ENCODE results near the gene ENTPD8.

Gene ENTPD8

DNA sequence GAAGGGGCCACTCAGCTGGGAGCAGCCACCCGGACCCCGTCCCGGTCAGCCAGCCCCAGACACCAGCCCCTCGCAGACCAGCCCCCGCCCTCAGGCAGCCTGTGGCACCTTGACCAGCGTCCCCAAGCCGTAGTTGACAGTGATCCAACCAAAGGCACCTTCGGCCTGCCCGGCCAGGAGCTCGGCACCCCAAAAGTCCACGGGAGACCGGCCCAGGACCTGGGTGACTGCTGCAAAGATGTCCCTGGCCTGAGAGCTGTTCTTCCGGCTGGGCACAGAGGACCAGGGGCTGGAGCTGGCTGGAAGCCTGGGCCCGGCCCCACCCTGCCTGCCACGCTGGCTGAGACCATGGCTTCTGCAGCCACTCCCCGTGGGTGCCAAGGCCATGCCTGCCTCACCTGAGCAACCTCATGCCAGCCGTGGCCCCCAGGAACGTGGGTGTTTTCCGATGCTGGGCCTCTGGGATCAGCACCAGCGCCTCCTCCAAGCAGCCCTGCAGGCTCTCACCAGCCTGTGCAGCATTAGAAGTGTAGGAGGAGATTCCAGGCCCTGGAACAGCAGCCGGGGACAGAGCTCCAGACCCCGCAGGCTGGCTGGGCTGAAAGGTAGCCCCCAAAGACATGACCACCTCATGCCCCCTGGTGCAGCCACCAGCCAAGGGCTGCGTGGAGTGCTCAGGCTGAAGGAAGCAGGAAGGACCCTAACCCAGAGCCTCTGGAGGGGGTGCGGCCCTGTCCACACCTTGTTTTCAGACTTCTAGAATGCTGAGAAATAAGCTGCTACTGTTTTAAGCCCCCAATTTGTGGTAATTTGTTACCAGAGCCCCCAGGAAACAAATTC is 4.2 kb downstream of the ENTPD8 start:
- DNase-seq = no peak
- ATAC-seq (replicated peaks) = no peak
- Mint-ChIP-seq H3K9me3 (no peaks in the 10 kb centered on the region), H3K36me3 (no peaks in the 10 kb centered on the region), H3K4me1 (peaks cover 2 to 3% of the 10 kb centered on the region in 2 donors), H3K4me3 (no peak overlapping the region), H3K27me3 (peaks cover 9 to 14% of the 10 kb centered on the region in 2 donors), H3K27ac (no peak overlapping the region)

DNA sequence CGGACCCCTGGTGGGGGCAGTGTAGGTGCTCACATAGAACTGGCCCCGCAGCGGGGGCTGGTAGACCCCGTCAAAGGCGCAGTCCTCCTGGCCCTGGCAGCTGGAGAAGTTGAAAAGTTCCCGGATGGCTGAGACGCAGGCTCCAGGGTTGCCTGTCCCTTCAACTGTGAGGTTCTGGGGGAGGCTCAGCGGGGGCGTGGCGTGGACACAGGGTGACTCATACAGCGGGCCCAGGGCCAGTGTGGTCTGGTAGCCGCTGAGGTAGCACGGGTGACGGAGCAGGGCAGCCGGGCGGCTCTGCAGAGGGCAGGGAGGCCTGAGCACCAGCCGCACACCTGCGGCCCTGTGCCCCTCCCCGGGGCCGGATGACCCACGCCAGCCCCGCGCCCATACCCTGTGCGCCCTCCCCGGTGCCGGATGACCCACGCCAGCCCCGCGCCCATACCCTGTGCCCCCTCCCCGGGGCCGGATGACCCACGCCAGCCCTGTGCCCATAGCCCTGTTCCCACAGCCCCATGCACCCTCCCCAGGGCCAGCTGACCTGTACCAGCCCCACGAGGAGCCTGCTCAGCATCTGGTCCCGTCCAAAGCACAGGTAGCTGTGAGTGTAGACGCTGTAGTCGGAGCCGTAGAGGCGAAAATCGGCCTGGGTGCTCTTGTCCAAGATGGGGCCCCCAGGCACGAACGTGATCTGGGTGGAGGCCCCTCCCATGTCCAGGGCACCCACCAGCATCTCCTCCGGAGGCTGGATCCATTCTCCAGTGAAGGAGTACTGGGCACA is 5.0 kb downstream of the ENTPD8 start:
- H3K4me3 Mint-ChIP-seq = no peak overlapping the region
- H3K36me3 Mint-ChIP-seq = no peaks in the 10 kb centered on the region
- no peaks in the 10 kb centered on the region for H3K9me3 Mint-ChIP-seq
- H3K27ac Mint-ChIP-seq = no peak overlapping the region
- no peaks in the 10 kb centered on the region for H3K4me1 Mint-ChIP-seq
- DNase-seq (no peak), ATAC-seq (replicated peaks) (peak; percentile 66 to 71)
- H3K27me3 Mint-ChIP-seq = peaks cover 8 to 14% of the 10 kb centered on the region in 2 donors

DNA sequence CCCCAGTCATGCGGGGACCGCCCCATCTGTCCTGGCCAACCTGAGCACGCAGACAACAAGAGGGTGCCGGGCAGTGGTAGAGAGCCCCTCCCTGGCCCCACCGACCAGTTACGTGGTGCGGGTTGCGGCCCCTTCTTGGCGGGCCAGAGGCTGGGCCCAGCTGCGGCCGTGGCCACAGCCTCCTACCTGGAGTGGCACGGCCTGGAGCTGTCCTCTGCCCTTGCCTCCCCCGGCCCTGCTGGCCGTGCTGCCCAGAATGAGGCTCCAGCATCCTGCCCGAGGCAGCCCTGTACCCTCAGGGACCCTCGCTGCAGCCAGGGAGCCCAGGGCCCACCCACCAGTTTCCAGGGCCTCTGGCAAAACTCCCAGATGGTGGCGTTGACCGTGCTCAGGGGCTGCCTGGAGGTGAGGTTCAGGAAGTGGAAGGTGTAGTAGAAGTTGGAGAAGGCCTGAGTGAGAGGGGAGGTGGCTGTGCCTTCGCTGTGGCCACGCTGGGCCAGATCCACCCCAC is 5.7 kb downstream of the ENTPD8 start:
- no peak overlapping the region for H3K27ac Mint-ChIP-seq
- H3K9me3 Mint-ChIP-seq = no peaks in the 10 kb centered on the region
- H3K27me3 Mint-ChIP-seq = peaks cover 10 to 21% of the 10 kb centered on the region in 2 donors
- DNase-seq (no peak), ATAC-seq (replicated peaks) (no peak)
- H3K4me3 Mint-ChIP-seq = no peak overlapping the region
- H3K36me3 Mint-ChIP-seq = no peaks in the 10 kb centered on the region
- peaks cover 0 to 6% of the 10 kb centered on the region in 2 donors for H3K4me1 Mint-ChIP-seq

DNA sequence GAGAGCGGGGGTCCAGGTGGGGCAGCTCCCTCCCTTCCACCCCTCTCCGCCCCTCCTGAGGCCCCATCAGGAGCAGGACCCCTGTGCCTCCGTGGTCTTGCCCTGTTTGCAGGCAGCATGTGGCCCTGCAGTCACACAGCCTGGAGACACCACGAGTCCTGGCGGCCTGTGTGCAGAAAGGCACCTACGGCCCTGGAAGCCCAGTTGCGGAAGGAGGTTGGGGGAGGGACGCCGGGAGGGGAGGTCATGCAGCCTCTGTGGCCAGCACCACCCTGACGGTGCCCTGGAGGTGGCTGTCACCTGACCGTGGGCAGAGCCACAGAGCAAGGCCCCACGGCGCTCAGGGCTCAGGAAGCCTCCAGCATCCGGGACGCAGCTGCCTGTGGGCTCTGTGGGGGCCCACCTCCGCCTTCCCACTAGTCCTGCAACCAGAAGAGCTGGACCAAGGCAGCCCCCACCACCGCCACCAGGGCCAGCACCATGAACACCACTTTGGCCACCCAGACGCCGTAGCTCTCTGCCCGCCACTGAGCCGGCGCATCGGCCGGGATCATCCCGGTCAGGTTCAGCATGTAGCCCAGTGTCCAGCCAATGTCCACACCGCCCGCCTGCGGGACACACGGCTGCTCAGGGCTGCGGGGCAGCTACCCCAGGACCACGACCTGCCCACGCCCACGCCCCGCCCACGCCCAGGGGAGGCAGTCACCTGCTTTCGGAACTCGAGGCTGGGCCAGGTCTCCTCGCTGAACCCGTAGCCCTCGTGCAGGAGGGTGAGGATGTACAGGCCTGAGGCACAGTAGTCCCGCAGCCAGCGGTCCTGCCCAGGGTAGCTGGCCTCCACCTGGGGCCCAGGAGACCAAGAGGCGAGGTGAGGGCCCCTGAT is 6.4 kb downstream of the ENTPD8 start:
- Mint-ChIP-seq H3K4me3 (no peak overlapping the region), H3K27me3 (peaks cover 10 to 25% of the 10 kb centered on the region in 2 donors), H3K27ac (no peak overlapping the region), H3K4me1 (peaks cover 0 to 12% of the 10 kb centered on the region in 2 donors), H3K9me3 (no peaks in the 10 kb centered on the region), H3K36me3 (no peaks in the 10 kb centered on the region)
- ATAC-seq (replicated peaks) (no peak), DNase-seq (no peak)

DNA sequence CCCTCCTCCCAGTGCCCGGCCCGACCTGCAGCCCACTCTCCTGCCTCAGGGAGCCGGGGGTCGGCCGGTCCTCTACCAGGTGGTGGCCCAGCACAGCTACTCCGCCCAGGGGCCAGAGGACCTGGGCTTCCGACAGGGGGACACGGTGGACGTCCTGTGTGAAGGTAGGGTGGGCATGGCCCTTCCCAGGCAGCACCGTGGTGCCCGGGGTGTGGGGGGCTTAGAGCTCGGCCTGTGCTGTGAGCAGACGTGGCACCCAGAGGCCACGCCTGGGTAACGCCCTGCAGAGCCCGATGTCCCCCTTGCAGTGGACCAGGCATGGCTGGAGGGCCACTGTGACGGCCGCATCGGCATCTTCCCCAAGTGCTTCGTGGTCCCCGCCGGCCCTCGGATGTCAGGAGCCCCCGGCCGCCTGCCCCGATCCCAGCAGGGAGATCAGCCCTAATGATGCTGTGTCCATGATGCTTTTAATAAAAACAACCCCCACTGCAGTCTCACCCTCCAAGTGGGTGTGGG is 7.2 kb downstream of the ENTPD8 start:
- ATAC-seq (replicated peaks) = no peak
- no peak for DNase-seq
- Mint-ChIP-seq H3K4me1 (peaks cover 0 to 18% of the 10 kb centered on the region in 2 donors), H3K27ac (no peak overlapping the region), H3K27me3 (peaks cover 4 to 17% of the 10 kb centered on the region in 2 donors), H3K36me3 (no peaks in the 10 kb centered on the region), H3K4me3 (no peak overlapping the region), H3K9me3 (no peaks in the 10 kb centered on the region)

DNA sequence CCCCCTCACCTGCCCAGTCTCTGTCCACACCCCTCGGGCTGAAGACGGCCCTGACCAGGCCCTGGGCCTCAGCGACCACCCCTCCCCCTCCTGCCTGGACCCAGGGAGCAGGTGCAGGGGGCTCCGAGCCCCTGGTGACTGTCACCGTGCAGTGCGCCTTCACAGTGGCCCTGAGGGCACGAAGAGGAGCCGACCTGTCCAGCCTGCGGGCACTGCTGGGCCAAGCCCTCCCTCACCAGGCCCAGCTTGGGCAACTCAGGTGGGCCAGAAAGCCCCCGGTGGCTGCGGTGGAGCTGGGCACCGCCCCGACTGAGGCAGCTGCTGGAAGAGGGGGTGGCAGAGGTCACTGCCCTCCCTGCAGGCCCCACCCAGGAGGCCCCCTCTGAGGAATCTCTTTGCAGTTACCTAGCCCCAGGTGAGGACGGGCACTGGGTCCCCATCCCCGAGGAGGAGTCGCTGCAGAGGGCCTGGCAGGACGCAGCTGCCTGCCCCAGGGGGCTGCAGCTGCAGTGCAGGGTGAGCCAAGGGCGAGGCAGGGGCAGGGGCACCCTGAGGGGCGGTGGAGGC is 7.7 kb downstream of the ENTPD8 start:
- Mint-ChIP-seq H3K27ac (no peak overlapping the region), H3K36me3 (no peaks in the 10 kb centered on the region), H3K4me3 (no peak overlapping the region), H3K9me3 (no peaks in the 10 kb centered on the region), H3K4me1 (peaks cover 2 to 20% of the 10 kb centered on the region in 2 donors), H3K27me3 (peaks cover 4 to 15% of the 10 kb centered on the region in 2 donors)
- ATAC-seq (replicated peaks) (no peak), DNase-seq (no peak)

DNA sequence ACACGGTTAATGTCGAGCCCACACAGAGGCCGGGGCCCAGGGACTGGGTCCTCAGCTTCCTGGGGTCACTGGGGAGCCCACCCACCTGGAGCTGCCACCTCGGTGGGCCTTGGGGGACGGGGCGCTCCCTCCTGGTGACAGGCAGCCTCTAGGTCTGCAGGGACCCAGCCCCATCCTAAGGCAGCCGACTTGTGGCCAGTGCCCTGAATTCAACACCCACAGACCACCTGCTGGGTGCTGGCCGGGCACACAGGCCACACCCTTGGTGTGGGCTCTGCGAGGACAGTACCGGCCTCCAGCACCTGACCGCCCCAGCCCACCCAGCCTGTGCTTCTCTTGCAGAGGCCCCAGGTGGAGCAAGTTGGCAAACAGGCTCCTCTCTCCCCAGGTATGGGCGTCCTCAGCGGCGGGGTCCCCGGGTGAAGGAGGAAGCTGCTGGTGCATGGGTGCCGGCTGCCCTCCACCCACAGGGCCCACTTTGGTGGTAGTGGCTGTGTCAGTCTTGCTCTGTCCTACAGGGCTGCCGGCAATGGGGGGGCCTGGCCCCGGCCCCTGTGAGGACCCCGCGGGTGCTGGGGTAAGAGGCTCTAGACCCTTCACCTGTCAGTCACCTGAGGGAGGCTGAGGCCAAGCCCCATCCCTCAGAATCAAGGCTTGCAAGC is 8.3 kb downstream of the ENTPD8 start:
- Mint-ChIP-seq H3K9me3 (no peaks in the 10 kb centered on the region), H3K4me3 (no peak overlapping the region), H3K36me3 (no peaks in the 10 kb centered on the region), H3K4me1 (peaks cover 2 to 25% of the 10 kb centered on the region in 2 donors), H3K27me3 (peaks cover 4 to 15% of the 10 kb centered on the region in 2 donors), H3K27ac (no peak overlapping the region)
- DNase-seq (no peak), ATAC-seq (replicated peaks) (no peak)

DNA sequence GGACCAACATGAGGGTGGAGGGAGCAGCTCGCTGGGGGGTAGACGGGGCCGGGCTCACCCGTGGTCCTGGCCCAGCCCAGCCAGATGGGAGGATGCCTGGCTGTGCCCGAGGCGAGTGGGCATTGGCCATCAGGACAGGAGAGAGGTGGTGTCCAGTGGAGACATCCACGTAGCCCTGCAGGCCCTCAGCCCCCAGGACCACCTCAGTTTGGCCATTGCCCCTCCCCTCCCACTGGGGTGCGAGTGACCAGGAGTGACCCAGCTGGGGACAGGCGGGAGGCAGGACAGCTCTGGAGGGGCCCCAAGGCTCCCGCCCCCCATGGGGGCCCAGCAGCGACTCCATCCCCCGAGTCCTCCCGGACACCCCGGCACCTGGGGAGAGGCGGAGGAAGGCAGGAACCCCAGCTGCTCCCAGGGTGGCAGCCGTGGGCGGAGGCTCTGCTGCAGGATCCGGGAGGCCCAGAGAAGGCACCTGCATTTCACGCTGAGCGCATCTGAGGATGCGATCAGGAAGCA is 9.7 kb downstream of the ENTPD8 start:
- H3K36me3 Mint-ChIP-seq = no peaks in the 10 kb centered on the region
- H3K4me3 Mint-ChIP-seq = no peak overlapping the region
- peaks cover 2 to 26% of the 10 kb centered on the region in 2 donors for H3K4me1 Mint-ChIP-seq
- H3K9me3 Mint-ChIP-seq = no peaks in the 10 kb centered on the region
- no peak for DNase-seq
- H3K27ac Mint-ChIP-seq = no peak overlapping the region
- peaks cover 4 to 15% of the 10 kb centered on the region in 2 donors for H3K27me3 Mint-ChIP-seq
- no peak for ATAC-seq (replicated peaks)

DNA sequence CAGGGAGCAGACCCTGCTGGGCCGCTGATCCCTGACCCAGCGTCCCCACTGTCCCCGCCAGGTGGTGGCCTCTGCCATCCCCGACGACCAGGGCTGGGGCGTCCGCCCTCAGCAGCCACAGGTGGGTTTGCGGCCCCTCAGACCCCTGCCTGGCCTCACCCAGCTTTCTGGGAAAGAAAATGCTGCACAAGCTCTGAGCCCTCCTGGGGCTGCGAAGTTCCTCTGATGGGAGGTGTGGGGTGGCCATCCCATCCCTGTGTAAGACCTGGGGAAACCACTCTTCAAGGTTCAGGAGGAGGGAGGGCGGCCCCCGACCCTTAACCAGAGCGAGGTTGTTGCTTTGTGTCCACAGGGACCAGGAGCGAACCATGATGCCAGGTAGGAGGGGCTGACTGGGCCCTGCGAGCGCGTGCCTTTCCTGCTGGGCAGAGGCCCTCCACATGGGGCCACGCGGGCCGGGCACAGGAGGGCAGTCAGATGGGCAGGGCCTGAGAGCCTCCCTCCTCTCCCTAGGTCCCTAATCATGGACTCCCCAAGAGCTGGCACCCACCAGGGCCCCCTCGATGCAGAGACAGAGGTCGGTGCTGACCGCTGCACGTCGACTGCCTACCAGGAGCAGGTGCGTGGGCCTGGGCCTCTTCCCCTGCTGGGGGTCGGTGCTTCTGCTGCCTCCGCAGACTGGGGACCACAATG is 10.3 kb downstream of the ENTPD8 start:
- no peak overlapping the region for H3K4me3 Mint-ChIP-seq

DNA sequence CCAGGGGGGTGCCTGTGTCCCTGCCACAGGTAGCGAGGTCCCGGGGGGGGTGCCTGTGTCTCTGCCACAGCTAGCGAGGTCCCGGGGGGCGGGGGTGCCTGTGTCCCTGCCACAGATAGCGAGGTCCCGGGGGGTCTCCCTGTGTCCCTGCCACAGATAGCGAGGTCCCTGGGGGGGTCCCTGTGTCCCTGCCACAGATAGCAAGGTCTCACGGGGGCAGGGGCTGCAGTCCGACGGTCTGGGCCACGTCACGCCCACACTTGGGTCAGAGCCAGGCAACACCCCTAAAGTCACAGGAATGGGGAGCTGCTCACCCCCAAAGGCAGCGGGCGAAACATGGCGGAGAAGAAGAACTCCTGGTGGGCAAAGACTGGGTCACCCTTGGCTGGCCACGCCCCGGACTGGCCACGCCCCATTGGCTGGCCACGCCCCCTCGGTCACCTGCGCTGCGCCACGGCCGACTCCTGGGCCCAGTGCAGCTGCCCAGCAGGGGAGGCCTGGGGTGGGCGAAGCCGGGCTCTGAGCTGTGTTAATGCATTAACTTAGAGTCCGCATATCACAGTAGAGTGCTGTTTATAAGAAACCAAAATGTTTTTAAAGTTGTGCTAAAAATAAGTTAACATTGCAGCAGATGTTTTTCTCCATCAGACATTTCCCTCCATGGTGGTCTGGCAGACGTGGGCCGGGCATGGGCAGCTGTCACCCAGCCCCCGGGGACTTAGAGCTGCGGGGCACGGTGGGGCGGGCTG is 11.0 kb downstream of the ENTPD8 start:
- no peak for DNase-seq
- ATAC-seq (replicated peaks) = peak; percentile 70
- peaks cover 2 to 26% of the 10 kb centered on the region in 2 donors for H3K4me1 Mint-ChIP-seq

More for the DNA sequence above, 10.3 kb downstream of the ENTPD8 start:
- H3K9me3 Mint-ChIP-seq = no peaks in the 10 kb centered on the region
- no peak for DNase-seq
- peaks cover 4 to 15% of the 10 kb centered on the region in 2 donors for H3K27me3 Mint-ChIP-seq
- H3K4me1 Mint-ChIP-seq = peaks cover 2 to 26% of the 10 kb centered on the region in 2 donors
- ATAC-seq (replicated peaks) = peak in 1 of 2 donors; percentile 18
- no peaks in the 10 kb centered on the region for H3K36me3 Mint-ChIP-seq
- H3K27ac Mint-ChIP-seq = no peak overlapping the region

DNA sequence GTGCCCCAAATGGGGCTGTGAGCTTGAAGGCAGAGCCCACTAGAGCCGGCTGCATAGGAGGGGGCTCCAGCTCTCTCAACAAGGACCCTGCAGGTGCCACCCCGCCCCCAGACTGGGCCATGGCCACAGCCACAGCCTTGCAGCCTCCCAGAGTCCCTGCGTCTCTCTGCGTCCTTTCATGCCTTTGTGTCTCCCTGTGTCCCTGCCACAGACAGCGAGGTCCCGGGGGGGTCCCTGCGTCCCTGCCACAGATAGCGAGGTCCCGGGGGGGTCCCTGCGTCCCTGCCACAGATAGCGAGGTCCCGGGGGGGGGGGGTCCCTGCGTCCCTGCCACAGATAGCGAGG is 11.6 kb downstream of the ENTPD8 start:
- H3K27me3 Mint-ChIP-seq = peaks cover 4 to 15% of the 10 kb centered on the region in 2 donors
- no peaks in the 10 kb centered on the region for H3K9me3 Mint-ChIP-seq
- H3K4me1 Mint-ChIP-seq = peaks cover 2 to 26% of the 10 kb centered on the region in 2 donors
- H3K36me3 Mint-ChIP-seq = no peaks in the 10 kb centered on the region
- no peak overlapping the region for H3K27ac Mint-ChIP-seq
- peak overlapping the region in 1 of 2 donors; percentile 43 for H3K4me3 Mint-ChIP-seq
- ATAC-seq (replicated peaks) = no peak
- no peak for DNase-seq

More for the DNA sequence above, 11.0 kb downstream of the ENTPD8 start:
- Mint-ChIP-seq H3K27ac (no peak overlapping the region), H3K4me3 (no peak overlapping the region), H3K36me3 (no peaks in the 10 kb centered on the region), H3K27me3 (peaks cover 4 to 15% of the 10 kb centered on the region in 2 donors), H3K9me3 (no peaks in the 10 kb centered on the region)

Measured in stimulated activated naive B cell treated with anti-CD40 and anti-IgM and Interleukin-4, amounts not matched to agents 10 μg/mL and 1 μg/mL and 100 μg/mL, for 72 hours (primary cell).